GM18498 (cell line): ENCODE measurements around the gene APOF.
"Not testable (repeated sequence)": the region's sequence is repeated elsewhere in the genome, so short reads cannot be mapped to it uniquely, and the experiment has no call there.

Experiments used
- ATAC-seq: cut with Tn5 transposase; IDR thresholded peaks from one replicate; pipeline ENCODE4 v1.9.1; 2021; ENCODE audit warnings: mild to moderate bottlenecking, moderate library complexity; ENCODE audit not compliant: unreplicated experiment

The APOF gene, protein sequence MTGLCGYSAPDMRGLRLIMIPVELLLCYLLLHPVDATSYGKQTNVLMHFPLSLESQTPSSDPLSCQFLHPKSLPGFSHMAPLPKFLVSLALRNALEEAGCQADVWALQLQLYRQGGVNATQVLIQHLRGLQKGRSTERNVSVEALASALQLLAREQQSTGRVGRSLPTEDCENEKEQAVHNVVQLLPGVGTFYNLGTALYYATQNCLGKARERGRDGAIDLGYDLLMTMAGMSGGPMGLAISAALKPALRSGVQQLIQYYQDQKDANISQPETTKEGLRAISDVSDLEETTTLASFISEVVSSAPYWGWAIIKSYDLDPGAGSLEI

DNA sequence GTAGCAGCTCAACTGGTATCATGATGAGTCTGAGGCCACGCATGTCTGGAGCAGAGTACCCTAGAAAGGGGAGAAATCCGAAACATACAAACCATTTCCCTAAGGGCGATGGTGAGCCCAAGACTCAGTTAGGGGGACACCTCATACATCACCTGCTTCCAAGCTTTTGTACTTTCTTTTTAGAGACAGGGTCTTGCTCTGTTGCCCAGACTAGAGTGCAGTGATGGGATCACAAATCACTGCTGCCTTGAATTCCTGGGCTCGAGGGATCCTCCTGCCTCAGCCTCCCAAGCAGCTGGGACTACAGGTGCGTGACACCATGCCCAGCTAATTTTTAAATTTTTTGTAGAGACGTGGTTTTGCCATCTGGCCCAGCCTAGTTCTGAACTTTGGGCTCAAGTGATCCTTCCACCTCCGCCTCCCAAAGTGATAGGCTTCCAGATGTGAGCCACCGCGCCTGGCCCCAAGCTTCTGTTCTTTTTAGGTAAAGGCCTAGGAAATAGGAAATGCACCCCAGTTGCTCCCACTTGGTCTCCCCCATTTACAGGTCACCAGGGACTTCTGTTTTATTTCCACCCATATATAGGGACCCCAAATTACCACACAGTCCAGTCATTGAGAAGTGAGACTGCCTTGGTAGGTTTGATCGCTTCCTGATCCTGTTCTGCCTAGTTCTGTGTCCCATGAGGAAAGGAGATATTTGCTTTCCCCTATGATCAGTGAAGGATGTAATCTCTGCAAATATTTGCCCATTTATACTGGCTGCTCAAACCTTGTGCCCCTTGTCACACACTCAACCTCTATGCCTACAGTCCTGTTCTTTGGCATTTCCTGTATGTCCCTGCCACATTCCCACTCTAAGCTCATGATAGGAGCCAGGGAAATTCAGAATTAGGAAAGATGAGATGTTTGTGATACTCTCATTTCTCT is at the start of gene APOF:
Gene APOF (minus strand): TSS at position 728 of the 930 bp plus-strand sequence. CDS start 112 bp downstream, at position 616.
- ATAC-seq: no peak

DNA sequence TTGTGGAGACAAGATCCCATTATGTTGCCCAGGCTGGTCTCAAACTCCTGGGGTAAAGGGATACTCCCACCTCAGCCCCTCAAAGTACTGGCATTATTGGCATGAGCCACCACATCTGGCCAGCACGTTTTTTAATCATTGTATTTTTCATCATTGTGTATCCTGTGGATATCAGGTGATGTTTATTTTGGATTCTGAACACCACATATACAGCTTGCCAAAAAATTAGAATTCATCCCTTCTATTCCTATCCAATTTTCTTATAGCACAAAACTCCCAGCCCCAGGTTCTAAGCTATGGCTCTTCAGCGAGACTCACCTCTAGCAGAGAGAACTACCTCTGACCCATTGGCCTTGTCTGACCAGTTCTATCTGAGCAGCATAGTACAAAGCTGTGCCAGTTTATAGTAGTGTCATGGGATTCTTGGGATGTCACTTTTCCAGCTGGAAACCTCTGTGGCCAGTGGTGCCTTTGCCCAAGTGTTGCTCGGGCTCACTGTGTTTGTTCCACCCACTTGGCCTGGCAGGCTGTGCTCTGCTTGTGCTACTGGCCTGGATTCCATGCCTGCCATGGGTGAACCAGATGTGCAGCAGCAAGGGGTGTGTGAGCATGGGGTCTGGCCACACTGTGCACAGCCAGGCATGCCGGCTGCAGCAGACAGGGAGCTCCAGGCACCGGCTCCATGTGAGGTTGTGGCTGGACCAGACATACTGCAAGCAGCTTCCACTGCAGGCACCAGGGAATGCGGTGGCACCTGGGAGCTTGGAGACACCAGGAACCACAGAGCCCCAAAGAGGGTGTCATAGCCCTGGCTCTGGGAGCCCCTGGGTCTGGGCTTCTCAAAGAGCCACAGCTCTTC is 49.4 kb upstream of the APOF start:
- ATAC-seq: no peak

DNA sequence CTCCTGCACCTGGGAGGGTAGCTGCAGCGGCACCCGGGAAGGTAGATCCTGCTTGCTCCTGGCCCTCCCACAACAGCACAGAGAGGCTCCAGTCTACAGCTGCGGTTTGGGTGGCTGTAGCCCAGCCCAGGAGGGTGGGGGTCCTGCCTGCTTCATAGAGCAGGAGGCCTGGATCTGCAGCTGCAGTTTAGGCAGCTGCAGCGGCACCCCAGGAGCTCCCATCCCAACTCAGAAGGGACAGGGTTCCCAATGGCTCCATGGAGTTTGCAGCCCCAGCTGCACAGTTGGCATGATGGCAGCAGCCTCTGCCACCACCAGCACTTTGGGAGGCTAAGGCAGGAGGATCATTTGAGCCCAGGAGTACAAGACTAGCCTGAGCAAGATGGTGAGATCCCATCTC is 48.1 kb upstream of the APOF start:
- ATAC-seq: no peak

DNA sequence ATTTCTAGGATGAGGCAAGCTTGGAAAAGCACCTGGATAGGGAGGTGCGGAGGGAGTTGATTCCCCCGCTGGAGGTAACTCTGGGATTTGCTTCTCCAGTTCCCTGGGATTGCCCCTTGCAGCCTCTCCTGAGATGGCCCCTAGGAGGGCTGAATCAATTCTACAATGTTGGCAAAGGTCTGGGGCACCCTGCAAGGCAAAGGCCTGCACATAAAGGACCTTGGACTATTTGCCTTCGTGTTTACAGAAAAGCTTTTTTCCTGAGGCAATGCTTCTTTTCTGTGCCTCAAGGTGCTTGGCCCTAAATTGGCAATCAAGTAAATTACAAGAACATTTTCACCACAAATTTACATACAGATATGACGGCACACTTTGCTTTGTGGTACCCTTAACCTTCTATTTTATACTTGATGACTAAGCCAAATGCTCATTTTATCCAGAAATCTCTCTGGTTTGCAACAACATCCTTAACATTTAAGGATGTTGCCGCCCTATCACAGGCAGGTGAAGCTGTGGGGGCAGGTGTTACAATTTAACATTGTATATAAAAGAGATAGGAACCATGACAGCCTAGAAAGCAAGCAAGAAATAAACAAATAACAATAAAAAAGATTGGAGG is 46.3 kb upstream of the APOF start:
- no peak for ATAC-seq

DNA sequence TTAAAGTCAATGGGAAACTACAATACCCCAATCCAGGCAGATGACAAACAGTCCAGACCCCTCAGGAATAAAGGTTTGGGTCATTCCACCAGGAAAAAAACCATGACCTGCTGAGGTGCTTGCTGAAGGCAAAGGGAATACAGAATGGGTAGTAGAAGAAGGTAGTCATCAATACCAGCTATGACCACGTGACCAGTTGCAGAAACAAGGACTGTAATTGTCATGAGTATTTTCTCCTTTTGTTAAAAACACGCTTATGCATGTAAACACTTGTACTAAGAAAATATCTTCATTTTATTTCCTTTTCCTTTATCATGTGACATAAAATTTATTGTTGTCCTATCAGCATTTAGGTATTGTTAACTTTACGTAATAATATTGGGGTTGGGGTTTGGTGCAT is 41.6 kb upstream of the APOF start:
- ATAC-seq: not testable (repeated sequence)

DNA sequence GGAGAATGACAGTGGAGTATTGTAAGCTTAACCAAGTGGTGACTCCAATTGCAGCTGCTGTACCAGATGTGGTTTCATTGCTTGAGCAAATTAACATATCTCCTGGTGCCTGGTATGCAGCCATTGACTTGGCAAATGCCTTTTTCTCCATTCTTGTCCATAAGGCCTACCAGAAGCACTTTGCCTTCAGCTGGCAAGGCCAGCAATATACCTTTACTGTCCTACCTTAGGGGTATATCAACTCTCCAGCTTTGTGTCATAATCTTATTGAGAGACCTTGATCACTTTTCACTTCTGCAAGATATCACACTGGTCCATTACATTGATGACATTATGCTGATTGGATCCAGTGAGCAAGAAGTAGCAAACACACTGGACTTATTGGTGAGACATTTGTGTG is 39.0 kb upstream of the APOF start:
- ATAC-seq: not testable (repeated sequence)

DNA sequence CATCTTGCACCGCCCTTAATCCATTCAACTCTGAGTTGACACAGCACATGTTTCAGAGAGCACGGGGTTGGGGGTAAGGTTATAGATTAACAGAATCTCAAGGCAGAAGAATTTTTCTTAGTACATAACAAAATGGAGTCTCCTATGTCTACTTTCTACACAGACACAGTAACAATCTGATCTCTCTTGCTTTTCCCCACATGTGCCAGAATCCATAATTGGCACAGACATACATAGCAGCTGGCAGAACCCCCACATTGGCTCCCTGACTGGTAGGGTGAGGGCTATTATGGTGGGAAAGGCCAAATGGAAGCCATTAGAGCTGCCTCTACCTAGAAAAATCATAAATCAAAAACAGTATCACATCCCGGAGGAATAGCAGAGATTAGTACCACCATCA is 38.5 kb upstream of the APOF start:
- ATAC-seq: not testable (repeated sequence)

DNA sequence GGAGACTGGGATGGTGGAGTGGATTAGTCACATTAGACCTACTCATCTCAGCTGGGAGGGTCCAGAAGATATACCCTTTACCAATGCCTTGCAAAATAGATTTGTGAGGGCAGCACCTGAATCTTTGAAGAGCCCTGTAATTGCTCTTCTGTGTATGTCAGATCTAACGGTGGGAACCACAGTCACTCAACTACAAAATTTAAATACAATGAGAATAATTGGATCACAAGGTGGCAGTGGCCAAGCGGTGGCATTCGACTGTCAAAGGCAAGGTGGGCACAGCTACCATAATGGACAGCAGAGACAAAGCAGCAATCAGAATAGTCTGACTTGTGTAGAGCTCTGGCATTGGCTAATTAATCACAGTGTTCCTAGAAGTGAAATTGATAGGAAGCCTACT is 36.8 kb upstream of the APOF start:
- ATAC-seq: not testable (repeated sequence)

DNA sequence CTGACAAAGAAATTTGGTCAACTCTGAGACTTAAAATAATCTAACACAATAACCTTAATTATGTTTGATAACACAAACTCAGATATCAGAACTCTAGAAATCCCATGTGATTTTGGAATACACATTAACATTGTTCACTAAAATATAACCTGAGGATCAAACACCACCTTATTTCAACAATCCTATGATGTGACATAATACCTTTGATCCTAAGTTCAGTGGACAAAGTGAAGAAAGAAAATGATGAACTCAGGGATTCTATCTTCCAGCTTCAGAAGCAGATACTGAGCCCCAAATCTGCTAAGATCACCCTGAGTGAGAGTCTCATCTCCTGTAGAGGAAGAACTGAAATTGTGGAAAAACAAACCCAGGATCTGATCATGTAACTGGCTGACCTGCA is 35.7 kb upstream of the APOF start:
- ATAC-seq: no peak

DNA sequence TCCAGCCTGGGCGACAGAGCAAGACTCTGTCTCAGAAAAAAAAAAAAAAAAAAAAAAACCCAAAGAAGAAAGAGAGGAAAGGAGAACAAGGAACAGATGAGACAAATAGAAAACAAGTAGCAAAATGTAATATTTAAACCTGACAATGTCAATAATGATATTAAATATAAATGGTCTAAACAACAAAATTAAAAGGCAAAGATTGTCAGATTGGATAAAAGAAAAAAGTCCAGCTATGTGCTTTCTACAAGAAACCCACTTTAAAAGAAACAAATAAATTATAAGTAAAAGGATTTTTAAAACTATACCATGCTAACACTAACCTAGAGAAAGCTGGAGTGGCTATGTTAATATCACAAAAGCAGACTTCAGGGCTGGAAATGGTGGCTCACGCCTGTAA is 29.7 kb upstream of the APOF start:
- no peak for ATAC-seq

DNA sequence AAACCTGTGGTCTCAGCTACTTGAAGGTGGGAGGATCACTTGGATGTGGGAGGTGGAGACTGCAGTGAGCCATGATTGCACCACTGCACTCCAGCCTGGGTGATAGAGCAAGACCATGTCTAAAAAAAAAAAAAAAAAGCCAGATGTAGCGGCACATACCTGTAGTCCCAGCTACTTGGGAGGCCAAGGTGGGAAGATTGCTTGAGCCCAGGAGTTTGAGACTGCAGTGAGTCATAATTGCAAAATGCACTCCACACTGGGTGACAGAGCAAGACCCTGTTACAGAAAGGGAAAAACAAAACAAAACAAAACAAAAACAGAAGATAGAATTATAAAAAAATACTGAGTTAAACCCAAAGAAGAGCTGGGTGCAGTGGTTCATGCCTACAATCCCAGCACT is 29.1 kb upstream of the APOF start:
- ATAC-seq: no peak

DNA sequence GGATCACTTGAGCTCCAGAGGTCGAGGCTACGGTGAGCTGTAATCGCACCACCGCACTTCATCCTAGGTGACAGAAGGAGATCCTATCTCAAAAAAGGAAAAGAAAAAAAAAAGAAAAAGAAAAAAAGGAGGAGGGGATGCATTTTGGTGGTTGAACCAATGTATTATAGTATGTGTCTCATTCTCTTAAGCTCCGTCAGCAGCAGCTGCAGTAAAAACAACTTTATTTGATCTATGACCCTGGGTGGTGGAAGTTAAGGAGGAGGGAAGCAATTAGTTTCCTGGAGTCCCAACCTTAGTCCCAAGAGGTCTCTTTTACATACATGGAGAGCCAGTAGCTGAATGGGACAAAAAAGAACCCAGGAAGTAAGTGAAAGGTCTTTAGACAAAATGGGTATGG is 26.8 kb upstream of the APOF start:
- no peak for ATAC-seq

DNA sequence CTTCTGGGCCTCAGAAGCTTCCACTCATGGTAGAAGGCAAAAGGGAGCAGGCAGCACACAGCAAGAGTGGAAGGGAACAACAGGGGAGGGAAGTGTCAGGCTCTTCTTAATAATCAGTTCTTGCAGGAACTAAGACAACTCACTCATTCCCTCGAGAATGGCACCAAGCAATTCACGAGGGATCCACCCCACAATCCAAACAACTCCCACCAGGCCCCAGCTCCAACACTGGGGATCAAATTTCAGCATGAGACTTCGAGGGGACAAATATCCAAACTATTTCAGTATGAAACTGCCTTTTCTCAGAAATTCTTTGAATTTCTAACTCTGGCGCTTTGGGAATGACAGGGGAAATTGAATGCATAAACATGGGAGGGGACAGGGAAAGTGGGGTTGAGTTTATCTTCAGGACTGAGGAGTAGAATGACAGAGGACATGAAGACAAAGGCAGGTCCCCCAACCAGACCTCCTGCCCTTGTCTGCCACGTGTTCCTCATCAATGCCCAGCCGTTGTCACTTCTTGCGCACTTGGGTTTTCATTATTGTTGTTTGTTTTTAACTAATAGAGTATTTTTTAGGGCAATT is 24.6 kb upstream of the APOF start:
- no peak for ATAC-seq

DNA sequence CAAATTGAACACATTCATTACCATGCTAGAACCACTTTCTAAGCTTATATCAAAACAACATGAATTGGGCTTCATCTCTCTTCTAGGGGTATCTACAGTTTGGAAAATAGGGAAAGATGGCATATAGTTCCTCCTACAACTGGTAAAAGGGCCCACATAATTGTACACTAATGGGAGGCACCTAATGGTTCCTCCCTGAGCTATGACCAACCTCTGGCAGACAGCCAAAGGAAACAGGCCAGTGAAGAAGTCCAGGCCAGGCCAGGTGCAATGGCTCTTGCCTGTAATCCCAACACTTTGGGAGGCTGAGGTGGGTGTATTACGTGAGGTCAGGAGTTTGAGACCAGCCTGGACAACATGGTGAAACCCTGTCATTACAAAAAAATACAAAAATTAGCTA is 23.2 kb upstream of the APOF start:
- no peak for ATAC-seq

DNA sequence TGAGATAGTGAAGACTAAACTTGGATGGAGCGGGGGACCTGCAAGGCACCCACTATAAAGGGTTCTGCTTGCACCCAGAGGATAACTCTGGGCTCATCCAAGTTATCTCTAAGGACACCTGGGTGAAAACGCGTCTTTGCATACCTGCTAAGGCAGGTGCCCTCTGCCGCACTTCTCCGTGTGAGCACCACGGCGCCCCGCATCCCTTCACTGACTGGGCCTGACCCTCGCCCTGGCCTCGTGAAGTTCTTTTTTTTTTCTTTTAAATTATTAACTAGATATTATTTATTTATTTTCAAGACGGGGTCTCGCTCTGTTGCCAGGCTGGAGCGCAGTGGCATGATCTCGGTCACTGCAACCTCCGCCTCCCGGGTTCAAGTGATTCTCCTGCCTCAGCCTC is 20.0 kb upstream of the APOF start:
- no peak for ATAC-seq

DNA sequence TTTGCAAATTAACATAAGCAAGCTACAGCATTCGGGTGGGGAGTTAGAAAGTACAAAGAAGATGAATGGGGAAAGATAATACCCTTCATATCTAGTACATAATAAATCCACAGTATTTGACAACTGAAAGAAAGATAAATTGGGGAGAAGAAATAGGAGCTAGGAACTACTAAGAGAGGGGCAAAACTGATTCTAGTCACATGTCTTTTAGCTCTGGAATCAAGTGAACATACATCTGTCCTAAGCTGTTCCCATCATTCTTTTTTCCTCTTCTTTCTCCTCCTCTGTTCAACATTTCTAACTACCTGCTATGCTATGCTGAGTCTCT is 15.3 kb upstream of the APOF start:
- no peak for ATAC-seq

DNA sequence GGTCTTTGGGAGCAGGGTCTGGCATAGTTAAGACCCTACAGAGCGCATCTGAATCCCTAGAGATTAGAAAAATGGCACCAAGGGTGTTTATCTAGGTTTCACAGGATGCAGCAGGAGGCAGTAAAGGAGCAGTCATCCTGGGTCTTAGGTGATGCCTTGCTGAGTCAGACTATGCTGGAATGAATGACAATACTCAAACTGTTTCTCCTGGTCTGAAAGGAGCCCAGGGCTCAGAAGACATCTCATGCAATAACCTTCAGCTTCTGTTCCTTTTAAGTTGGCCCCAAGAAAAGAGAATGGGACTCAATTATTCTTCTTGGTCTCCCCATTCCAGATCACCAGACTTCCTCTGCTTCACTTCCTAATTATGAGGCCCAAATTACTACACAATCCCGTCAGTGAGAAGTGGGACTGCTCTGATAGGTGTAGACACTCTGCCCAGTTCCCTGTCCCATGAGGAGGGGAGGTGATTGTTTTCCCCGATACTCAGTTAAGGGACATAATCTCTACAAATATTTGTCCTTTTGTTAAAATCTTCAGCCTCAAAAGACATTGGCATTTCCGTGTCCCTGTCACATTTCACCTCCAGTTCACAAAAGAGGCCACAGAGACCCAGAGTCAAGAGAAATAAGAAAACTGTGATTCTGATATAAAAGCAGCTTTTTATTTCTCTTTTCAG is 14.8 kb upstream of the APOF start:
- no peak for ATAC-seq

DNA sequence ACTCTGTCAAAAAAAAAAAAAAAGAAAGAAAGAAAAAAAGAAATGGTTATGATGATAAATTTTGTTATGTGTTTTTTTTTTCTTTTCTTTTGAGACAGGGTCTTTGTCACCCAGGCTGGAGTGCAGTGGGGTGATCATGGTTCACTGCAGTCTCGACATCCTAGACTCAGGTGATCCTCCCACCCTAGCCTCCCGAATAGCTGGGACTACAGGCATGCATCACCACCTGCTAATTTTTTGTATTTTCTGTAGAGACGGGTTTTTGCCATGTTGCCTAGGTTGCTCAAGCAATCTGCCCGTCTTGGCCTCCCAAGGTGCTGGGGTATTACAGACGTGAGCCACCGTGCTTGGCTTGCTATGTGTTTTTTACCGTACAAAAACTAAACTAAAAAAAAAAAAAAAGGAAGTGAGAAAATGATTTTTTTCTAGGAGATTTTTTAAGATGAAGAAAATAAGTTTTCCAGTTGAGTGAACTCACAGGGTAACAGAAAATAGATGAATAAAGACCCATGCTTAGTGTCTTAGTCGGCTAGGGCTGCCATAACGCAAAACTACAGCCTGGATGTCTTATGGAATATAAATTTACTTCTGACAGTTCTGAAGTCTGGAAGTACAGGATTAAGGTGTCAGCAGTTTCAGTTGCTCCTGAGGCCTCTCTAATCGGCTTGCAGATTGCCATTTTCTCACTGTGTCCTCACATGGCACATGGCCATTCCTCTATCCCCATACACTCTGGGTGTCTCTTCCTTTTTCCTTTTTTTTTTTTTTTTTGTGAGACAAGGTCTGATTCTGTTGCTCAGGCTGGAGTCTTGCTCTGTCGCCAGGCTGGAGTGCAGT is 13.2 kb upstream of the APOF start:
- peak; percentile 83 for ATAC-seq
